ENCODE data around the gene HOXD4. TPM values are rescaled to one million over a fixed set of nuclear protein-coding genes. Genes with fewer than 3 reads are reported as not detected.

HOXD4 gene
- total RNA-seq, 1 experiment from 2014 or later, result 0.61 TPM

GRCh38 chr2:176117162-176117822 is 34.1 kb upstream of the HOXD4 start:
- ChIA-PET RAD21 (ENCODE audit: low non-redundant PET in 1 of 2, low total read pairs in 2 of 2, uncharacterized antibody in 2 of 2, unreplicated experiment in 2 of 2) (no interaction called here), CTCF (no interaction called here), POLR2A (no interaction called here)
- no peak overlapping the region for H3K9ac ChIP-seq (ENCODE audit: low read length)
- no peak overlapping the region for H3K4me2 ChIP-seq (ENCODE audit: low read length)
- intact Hi-C loops (cut with micrococcal nuclease), result no loop called here
- no TSS peak for BruUV-seq (replicated peaks)
- no peaks in the 10 kb centered on the region for H3K36me3 ChIP-seq (ENCODE audit: control insufficient read depth in 1 of 2, insufficient read depth in 2 of 2, low read length in 2 of 2)
- no peak overlapping the region for H3K27ac ChIP-seq (ENCODE audit: low read depth, low read length)
- DNase-seq (ENCODE audit: low read depth, low spot score) (no peak), ATAC-seq (no peak)
- no peak for TF ChIP-seq YY1 (IDR thresholded peaks at IDR 0.05; ENCODE audit: extremely low read depth, insufficient replicate concordance, low read depth, low read length)
- no peak for TF ChIP-seq ZBTB33 (IDR thresholded peaks at IDR 0.05; ENCODE audit: extremely low read depth, insufficient replicate concordance, low read length)
- no peak for TF ChIP-seq TCF7L2 (IDR thresholded peaks at IDR 0.05; ENCODE audit: borderline replicate concordance, extremely low read depth, insufficient read depth, insufficient read length)
- no peak for TF ChIP-seq RAD21 (IDR thresholded peaks at IDR 0.05; ENCODE audit: low read depth)
- no peak for TF ChIP-seq REST (IDR thresholded peaks at IDR 0.05; ENCODE audit: low read depth)
- TF ChIP-seq ZFX (IDR thresholded peaks at IDR 0.05), result no peak
- TF ChIP-seq ZNF274 (IDR thresholded peaks at IDR 0.05; ENCODE audit: low read depth, low read length), result no peak
- TF ChIP-seq SRF (IDR thresholded peaks at IDR 0.05; ENCODE audit: low read depth), result no peak
- H4K20me1 ChIP-seq (ENCODE audit: insufficient read depth), result no peaks in the 10 kb centered on the region
- peaks cover 0 to 5% of the 10 kb centered on the region in 2 experiments; a peak in 1 of 4 replicates for H3K4me1 ChIP-seq (ENCODE audit: control insufficient read depth in 1 of 2, insufficient read depth in 2 of 2, low read length in 2 of 2)
- H3K79me2 ChIP-seq (ENCODE audit: insufficient read depth, low read length), result no peaks in the 10 kb centered on the region
- no peak overlapping the region for H3K4me3 ChIP-seq (replicated peaks in 1 of 2; ENCODE audit: low read depth in 1 of 2, low read length in 2 of 2)
- H2AFZ ChIP-seq (ENCODE audit: low read depth, low read length, poor library complexity, severe bottlenecking), result no peak overlapping the region
- no peaks in the 10 kb centered on the region for H3K9me3 ChIP-seq (ENCODE audit: control insufficient read depth in 1 of 2, insufficient read depth in 1 of 2, low read depth in 1 of 2, low read length in 2 of 2)
- H3K9me2 ChIP-seq (ENCODE audit: insufficient read depth), result no peaks in the 10 kb centered on the region
- H3K27me3 ChIP-seq (ENCODE audit: insufficient read depth, low read length), result no peaks in the 10 kb centered on the region
